HG02970 (cell line): ENCODE measurements around the gene CNOT4.
"Not testable (repeated sequence)": the region's sequence is repeated elsewhere in the genome, so short reads cannot be mapped to it uniquely, and the experiment has no call there.

ENCODE experiments used
- ATAC-seq: cut with Tn5 transposase; IDR thresholded peaks from one replicate; pipeline ENCODE4 v1.9.1; 2021; ENCODE audit warnings: mild to moderate bottlenecking, moderate library complexity, moderate number of reproducible peaks; ENCODE audit not compliant: unreplicated experiment, low FRiP score

CNOT4 gene

GRCh38 chr7:135372222-135372621 lies 137.7 kb downstream of the CNOT4 start:
- ATAC-seq, result no peak

- no peak for ATAC-seq
Observed at GRCh38 chr7:135370656-135371055, 139.2 kb downstream of the CNOT4 start.

GRCh38 chr7:135369405-135369804 lies 140.5 kb downstream of the CNOT4 start:
- no peak for ATAC-seq

- no peak for ATAC-seq
Observed at GRCh38 chr7:135368416-135369186, 141.3 kb downstream of the CNOT4 start.

GRCh38 chr7:135366843-135367508 lies 142.9 kb downstream of the CNOT4 start:
- ATAC-seq, result no peak

GRCh38 chr7:135365721-135366120 lies 144.2 kb downstream of the CNOT4 start:
- ATAC-seq, result no peak

GRCh38 chr7:135364206-135364605 lies 145.7 kb downstream of the CNOT4 start:
- no peak for ATAC-seq

- no peak for ATAC-seq
Observed at GRCh38 chr7:135362871-135363270, 147.0 kb downstream of the CNOT4 start.

GRCh38 chr7:135361788-135362187 lies 148.1 kb downstream of the CNOT4 start:
- no peak for ATAC-seq

GRCh38 chr7:135359615-135360014 lies 150.3 kb downstream of the CNOT4 start:
- ATAC-seq, result no peak

GRCh38 chr7:135355377-135356048 lies 154.4 kb downstream of the CNOT4 start:
- no peak for ATAC-seq

- no peak for ATAC-seq
Observed at GRCh38 chr7:135353832-135354231, 156.1 kb downstream of the CNOT4 start.

- ATAC-seq, result no peak
Observed at GRCh38 chr7:135352285-135352684, 157.6 kb downstream of the CNOT4 start.

- not testable (repeated sequence) for ATAC-seq
Observed at GRCh38 chr7:135351070-135351469, 158.8 kb downstream of the CNOT4 start.

GRCh38 chr7:135349746-135350145 lies 160.2 kb downstream of the CNOT4 start:
- no peak for ATAC-seq

GRCh38 chr7:135348493-135348892 lies 161.4 kb downstream of the CNOT4 start:
- ATAC-seq, result no peak

- no peak for ATAC-seq
Observed at GRCh38 chr7:135343361-135343760, 166.5 kb downstream of the CNOT4 start.

GRCh38 chr7:135342887-135343286 lies 167.0 kb downstream of the CNOT4 start:
- no peak for ATAC-seq

GRCh38 chr7:135341049-135341448 lies 168.9 kb downstream of the CNOT4 start:
- ATAC-seq, result no peak

- ATAC-seq, result no peak
Observed at GRCh38 chr7:135337977-135338550, 171.8 kb downstream of the CNOT4 start.

GRCh38 chr7:135337506-135337905 lies 172.4 kb downstream of the CNOT4 start:
- no peak for ATAC-seq
